CD4-positive, alpha-beta T cell (primary cell): ENCODE data around the gene SAPCD1. TPM values are rescaled to one million over a fixed set of nuclear protein-coding genes. Genes with fewer than 3 reads are reported as not detected.

Experiments
- ATAC-seq: fragments of 200-7000 bp; cut with Tn5 transposase; one replicate; pipeline ENCODE4 v1.10.0; 2022; ENCODE audit warnings: mild to moderate bottlenecking; ENCODE audit not compliant: poor library complexity
- CTCF ChIA-PET: fragments of 350-600 bp; sonication (Branson Sonifier 250); formaldehyde crosslinking; loops from one replicate; lab custom pipeline; 2021; ENCODE audit warnings: antibody characterized with exemption, inconsistent platforms; lab: Charles Lee
- POLR2A ChIA-PET: fragments of 350-600 bp; sonication (Branson Sonifier 250); formaldehyde crosslinking; loops from one replicate; lab custom pipeline; 2021; ENCODE audit warnings: antibody characterized with exemption, inconsistent platforms; lab: Charles Lee
- DNase-seq, 14 experiments: peaks; one replicate each; pipeline ENCODE4 v3.0.0-alpha.2; 2013 to 2020; ENCODE audit warnings: mixed read lengths in 2 of 14
- H3K27ac ChIP-seq, 2 donors: one replicate each; pipeline versions ENCODE4 v1.5.1 to v1.7.0; 2013; ENCODE audit warnings: low read length in 2 of 2, low read depth in 1 of 2, mild to moderate bottlenecking in 1 of 2
- H3K27me3 ChIP-seq, 2 experiments: 1 replicate in 1 of 2; 2 replicates in 1 of 2; pipeline versions ENCODE4 v1.6.1 to v1.7.0; 2013; ENCODE audit warnings: low read length in 2 of 2, control low read depth in 1 of 2, mild to moderate bottlenecking in 1 of 2, moderate library complexity in 1 of 2; ENCODE audit not compliant: insufficient read depth in 2 of 2, control insufficient read depth in 1 of 2
- H3K36me3 ChIP-seq: one replicate; pipeline ENCODE4 v1.6.1; 2013; ENCODE audit warnings: low read length, control low read depth; ENCODE audit not compliant: insufficient read depth
- H3K4me1 ChIP-seq: one replicate; pipeline ENCODE4 v1.6.1; 2013; ENCODE audit warnings: low read length, control low read depth; ENCODE audit not compliant: insufficient read depth
- H3K4me3 ChIP-seq: one replicate; pipeline ENCODE4 v1.5.1; 2013; ENCODE audit warnings: mild to moderate bottlenecking, low read length, moderate library complexity
- H3K9me3 ChIP-seq, 2 experiments: 1 replicate in 1 of 2; 2 replicates in 1 of 2; pipeline versions ENCODE4 v1.6.1 to v1.7.0; 2013; ENCODE audit warnings: low read length in 2 of 2, mild to moderate bottlenecking in 2 of 2, control low read depth in 1 of 2, moderate library complexity in 1 of 2; ENCODE audit not compliant: control insufficient read depth in 1 of 2, insufficient read depth in 1 of 2
- H3K27ac Mint-ChIP-seq: one replicate; pipeline ENCODE4 v1.8.0; 2020; ENCODE audit warnings: mixed read lengths
- H3K27me3 Mint-ChIP-seq: one replicate; pipeline ENCODE4 v1.8.0; 2021; ENCODE audit warnings: mixed read lengths
- H3K36me3 Mint-ChIP-seq: one replicate; pipeline ENCODE4 v1.8.0; 2021; ENCODE audit warnings: low read depth, mixed read lengths
- H3K4me1 Mint-ChIP-seq: one replicate; pipeline ENCODE4 v1.8.0; 2021; ENCODE audit warnings: low read depth, mixed read lengths
- H3K4me3 Mint-ChIP-seq: one replicate; pipeline ENCODE4 v1.8.0; 2020; ENCODE audit warnings: mild to moderate bottlenecking, mixed read lengths
- H3K9me3 Mint-ChIP-seq: one replicate; pipeline ENCODE4 v1.8.0; 2020; ENCODE audit warnings: mixed read lengths
- intact Hi-C, 2 experiments: fragments of 100-400 bp; cut with DNase I in 1 of 2; cut with micrococcal nuclease in 1 of 2; formaldehyde crosslinking; loops; one replicate each; pipeline versions ENCODE4 v1.15.1 to v1.9.0; 2023 to 2025; cut with DNase I, micrococcal nuclease
- total RNA-seq, 174 experiments: library from RNA in 2 of 174; stranded (reverse) in 2 of 174; gene quantifications; one replicate each; pipeline ENCODE4 v1.2.3 and lab custom pipeline; 2021 to 2026
- TF ChIP-seq, protein P1 (sequence below): fragments of 200-600 bp; IDR thresholded peaks from one replicate; pipeline ENCODE4 v1.8.0; 2022; ENCODE audit warnings: antibody characterized with exemption, mild to moderate bottlenecking

SAPCD1 gene
- total RNA-seq, 2 experiments from 2014 or later, result 2.7 to 2.8 TPM

GRCh38 chr6:31734821-31735406, 27.5 kb upstream of the SAPCD1 start:
- Mint-ChIP-seq H3K27me3 (no peaks in the 10 kb centered on the region), H3K4me1 (peaks cover 87% of the 10 kb centered on the region), H3K27ac (peak overlapping the region; percentile 85), H3K4me3 (peak overlapping the region; percentile 90), H3K9me3 (no peaks in the 10 kb centered on the region), H3K36me3 (peaks cover 63% of the 10 kb centered on the region)
- H3K27me3 ChIP-seq, result no peaks in the 10 kb centered on the region
- CTCF ChIA-PET, result interaction anchor here (2.0 kb wide), 1 partner anchor 35 kb away, joined by 4 read pairs; no protein-coding TSS in a partner anchor
- intact Hi-C loops, result loop anchor here in 1 of 2 experiments (5.0 kb wide), 2 partner anchors 33 to 82 kb away; partner anchors contain the start of genes ABHD16A, HSPA1A and HSPA1L
- H3K4me1 ChIP-seq, result peaks cover 73% of the 10 kb centered on the region
- H3K9me3 ChIP-seq, result no peaks in the 10 kb centered on the region
- DNase-seq (peak in 11 of 14 experiments; percentile 35 to 87 (median 52)), ATAC-seq (peak; percentile 25)
- TF ChIP-seq, protein P1, sequence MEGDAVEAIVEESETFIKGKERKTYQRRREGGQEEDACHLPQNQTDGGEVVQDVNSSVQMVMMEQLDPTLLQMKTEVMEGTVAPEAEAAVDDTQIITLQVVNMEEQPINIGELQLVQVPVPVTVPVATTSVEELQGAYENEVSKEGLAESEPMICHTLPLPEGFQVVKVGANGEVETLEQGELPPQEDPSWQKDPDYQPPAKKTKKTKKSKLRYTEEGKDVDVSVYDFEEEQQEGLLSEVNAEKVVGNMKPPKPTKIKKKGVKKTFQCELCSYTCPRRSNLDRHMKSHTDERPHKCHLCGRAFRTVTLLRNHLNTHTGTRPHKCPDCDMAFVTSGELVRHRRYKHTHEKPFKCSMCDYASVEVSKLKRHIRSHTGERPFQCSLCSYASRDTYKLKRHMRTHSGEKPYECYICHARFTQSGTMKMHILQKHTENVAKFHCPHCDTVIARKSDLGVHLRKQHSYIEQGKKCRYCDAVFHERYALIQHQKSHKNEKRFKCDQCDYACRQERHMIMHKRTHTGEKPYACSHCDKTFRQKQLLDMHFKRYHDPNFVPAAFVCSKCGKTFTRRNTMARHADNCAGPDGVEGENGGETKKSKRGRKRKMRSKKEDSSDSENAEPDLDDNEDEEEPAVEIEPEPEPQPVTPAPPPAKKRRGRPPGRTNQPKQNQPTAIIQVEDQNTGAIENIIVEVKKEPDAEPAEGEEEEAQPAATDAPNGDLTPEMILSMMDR, result no peak
- peak overlapping the region; percentile 75 for H3K4me3 ChIP-seq
- H3K27ac ChIP-seq, result peak overlapping the region; percentile 89 to 90
- peaks cover 39% of the 10 kb centered on the region for H3K36me3 ChIP-seq
- POLR2A ChIA-PET, result interaction anchor here (0.5 to 1.9 kb wide), 6 partner anchors 63 to 1120 kb away, joined by 3 to 12 read pairs (median 4); partner anchors contain the start of genes HSPA1A, HSPA1B and HSPA1L

DNA sequence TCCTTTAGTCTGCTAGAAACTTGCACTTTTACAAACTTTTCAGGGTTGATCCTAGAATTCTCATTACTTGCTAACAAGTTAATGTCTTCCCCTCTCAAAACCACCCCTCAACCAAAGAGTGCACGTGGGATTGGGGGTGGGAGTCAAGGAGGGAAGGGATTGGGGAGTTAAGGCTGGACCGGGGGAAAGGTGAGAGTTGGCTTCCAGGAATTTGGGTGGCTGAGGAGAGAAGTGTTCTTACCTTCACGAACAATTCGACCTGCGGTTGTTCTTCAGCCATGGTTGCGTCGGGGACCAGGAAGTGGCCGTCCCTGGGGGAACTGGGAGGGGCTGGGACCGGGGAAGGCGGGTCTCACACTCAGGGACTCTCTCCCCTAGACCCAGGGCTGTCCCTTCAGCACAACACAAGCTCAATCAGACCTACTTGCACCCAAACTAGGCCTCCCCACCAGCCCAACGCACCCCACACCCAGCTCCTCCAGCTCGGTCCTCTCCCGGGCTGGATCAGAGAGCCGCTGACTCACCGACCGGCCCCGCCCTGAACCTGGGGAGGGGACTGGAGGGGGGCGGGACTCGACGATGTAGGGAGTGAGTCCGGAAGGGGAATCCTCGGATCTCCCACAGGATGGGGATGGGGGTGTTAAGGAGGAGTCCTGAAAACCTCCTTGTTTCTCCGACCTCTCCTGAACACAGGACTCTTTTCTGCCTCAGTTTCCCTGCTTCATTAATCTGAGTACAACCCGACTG, 26.3 kb upstream of the SAPCD1 start, which contains the start of gene CLIC1:
Gene CLIC1, minus strand, starts transcription at position 510 of the 747 bp plus-strand sequence. Its CDS starts 230 bp downstream, at position 280.
- peaks cover 76% of the 10 kb centered on the region for H3K4me1 ChIP-seq
- Mint-ChIP-seq H3K27ac (peak within 1 kb of the TSS; percentile 85), H3K27me3 (no peaks in the 10 kb centered on the region), H3K9me3 (no peaks in the 10 kb centered on the region), H3K36me3 (peaks cover 57% of the 10 kb centered on the region), H3K4me3 (peak within 1 kb of the TSS; percentile 90), H3K4me1 (peaks cover 84% of the 10 kb centered on the region)
- ATAC-seq (peak; percentile 19), DNase-seq (peak; percentile 30 to 82 (median 70))
- no peaks in the 10 kb centered on the region for H3K9me3 ChIP-seq
- peaks cover 29% of the 10 kb centered on the region for H3K36me3 ChIP-seq
- peak within 1 kb of the TSS; percentile 89 to 90 for H3K27ac ChIP-seq
- no peaks in the 10 kb centered on the region for H3K27me3 ChIP-seq
- H3K4me3 ChIP-seq, result peak within 1 kb of the TSS; percentile 75
- ChIA-PET CTCF (interaction anchor here (1.3 to 2.9 kb wide), 4 partner anchors 55 to 94 kb away, joined by 7 to 12 read pairs (median 8); partner anchors contain the start of genes LSM2 and VARS1), POLR2A (interaction anchor here (0.6 to 2.8 kb wide), 12 partner anchors 33 to 1236 kb away, joined by 3 to 15 read pairs (median 4); partner anchors contain the start of genes HSPA1A, HSPA1B, HSPA1L and LSM2)
- TF ChIP-seq, protein P1, result no peak
- intact Hi-C loops, result loop anchor here in 1 of 2 experiments (5.0 kb wide), 2 partner anchors 34 to 81 kb away; partner anchors contain the start of genes ABHD16A, HSPA1A and HSPA1L

GRCh38 chr6:31736768-31737314, 25.6 kb upstream of the SAPCD1 start:
- H3K36me3 ChIP-seq, result peaks cover 24% of the 10 kb centered on the region
- ChIA-PET POLR2A (interaction anchor here (0.7 to 2.8 kb wide), 10 partner anchors 33 to 96 kb away, joined by 3 to 15 read pairs (median 5); partner anchors contain the start of genes HSPA1A, HSPA1B, HSPA1L and LSM2), CTCF (interaction anchor here (0.9 to 4.3 kb wide), 6 partner anchors 9 to 93 kb away, joined by 3 to 41 read pairs (median 8); partner anchors contain the start of genes DDAH2, LSM2 and VARS1)
- Mint-ChIP-seq H3K9me3 (no peaks in the 10 kb centered on the region), H3K27me3 (no peaks in the 10 kb centered on the region), H3K27ac (peak overlapping the region; percentile 85), H3K36me3 (peaks cover 50% of the 10 kb centered on the region), H3K4me1 (peaks cover 85% of the 10 kb centered on the region), H3K4me3 (peak overlapping the region; percentile 90)
- no peaks in the 10 kb centered on the region for H3K27me3 ChIP-seq
- TF ChIP-seq, protein P1, result no peak
- intact Hi-C loops, result loop anchor here in 1 of 2 experiments (5.0 kb wide), 2 partner anchors 35 to 80 kb away; partner anchors contain the start of genes ABHD16A, HSPA1A and HSPA1L
- peaks cover 76% of the 10 kb centered on the region for H3K4me1 ChIP-seq
- peak overlapping the region; percentile 75 for H3K4me3 ChIP-seq
- DNase-seq (peak in 3 of 14 experiments; percentile 7 to 29 (median 24)), ATAC-seq (no peak)
- no peaks in the 10 kb centered on the region for H3K9me3 ChIP-seq
- H3K27ac ChIP-seq, result peak overlapping the region; percentile 89 to 90
